NCI-H1417 (cell line): ENCODE data around the gene PTGER4.
A peak's percentile ranks its signal among the peaks of the same experiment; 100 is the strongest.

Experiments
- DNase-seq, 3 experiments: peaks; one replicate each; lab custom pipeline; 2025; lab: John Stamatoyannopoulos, UW

PTGER4 gene

GRCh38 chr5:40669606-40670390 lies 9.9 kb upstream of the PTGER4 start:
- DNase-seq: no peak

GRCh38 chr5:40672425-40672824 lies 7.3 kb upstream of the PTGER4 start:
- DNase-seq: no peak

GRCh38 chr5:40674661-40675235 lies 5.0 kb upstream of the PTGER4 start:
- DNase-seq: no peak

GRCh38 chr5:40675396-40676133 lies 4.2 kb upstream of the PTGER4 start:
- no peak for DNase-seq

- peak in 2 of 3 experiments; percentile 77 to 94 for DNase-seq
These were observed 2.9 kb upstream of the PTGER4 start for GRCh38 chr5:40676613-40677343.

- no peak for DNase-seq
These were observed 2.3 kb upstream of the PTGER4 start for GRCh38 chr5:40677456-40677855.

- DNase-seq: peak in 1 of 3 experiments; percentile 33
These were observed 1.7 kb upstream of the PTGER4 start for GRCh38 chr5:40678026-40678425.

- peak in 1 of 3 experiments; percentile 47 for DNase-seq
These were observed 1.1 kb upstream of the PTGER4 start for GRCh38 chr5:40678460-40679147.

GRCh38 chr5:40679148-40679912 lies 385 bp upstream of the PTGER4 start:
- DNase-seq: peak; percentile 48 to 90 (median 89)

- no peak for DNase-seq
These were observed 1.1 kb downstream of the PTGER4 start for GRCh38 chr5:40680741-40681362.

GRCh38 chr5:40681363-40682153 lies 1.8 kb downstream of the PTGER4 start:
- no peak for DNase-seq

GRCh38 chr5:40682154-40683017 lies 2.7 kb downstream of the PTGER4 start:
- DNase-seq: no peak

- DNase-seq: no peak
These were observed 3.6 kb downstream of the PTGER4 start for GRCh38 chr5:40683305-40683704.

GRCh38 chr5:40685193-40685592 lies 5.5 kb downstream of the PTGER4 start:
- no peak for DNase-seq

GRCh38 chr5:40685976-40686486 lies 6.3 kb downstream of the PTGER4 start:
- DNase-seq: no peak

GRCh38 chr5:40687321-40687720 lies 7.6 kb downstream of the PTGER4 start:
- no peak for DNase-seq

- DNase-seq: peak; percentile 64 to 91 (median 78)
These were observed 8.5 kb downstream of the PTGER4 start for GRCh38 chr5:40688127-40688761.

GRCh38 chr5:40688996-40689395 lies 9.3 kb downstream of the PTGER4 start:
- no peak for DNase-seq
